Aorta (tissue), 5 donors: Measurements from ENCODE around the gene PURB. TPM values are rescaled to one million over a fixed set of nuclear protein-coding genes. Genes with fewer than 3 reads are reported as not detected.

Source experiments
- ATAC-seq: fragments of 200-7000 bp; cut with Tn5 transposase; one replicate; pipeline ENCODE4 v1.9.1; 2022; ENCODE audit warnings: moderate library complexity; ENCODE audit not compliant: low FRiP score
- DNase-seq, 2 donors: peaks; one replicate each; pipeline ENCODE4 v3.0.0-alpha.2; 2020
- H3K27ac ChIP-seq, 2 donors: one replicate each; pipeline ENCODE4 v1.5.1; 2013; ENCODE audit warnings: low read length in 2 of 2, mild to moderate bottlenecking in 2 of 2, moderate library complexity in 2 of 2, control low read depth in 1 of 2, inconsistent platforms in 1 of 2, low read depth in 1 of 2
- H3K27me3 ChIP-seq, 2 donors: one replicate each; pipeline ENCODE4 v1.6.1; 2013; ENCODE audit warnings: control low read depth in 1 of 2, low read length in 1 of 2, mild to moderate bottlenecking in 1 of 2, moderate library complexity in 1 of 2; ENCODE audit not compliant: insufficient read depth in 2 of 2, control insufficient read depth in 1 of 2
- H3K36me3 ChIP-seq, 2 donors: one replicate each; pipeline ENCODE4 v1.6.1; 2013; ENCODE audit warnings: control low read depth in 1 of 2, low read length in 1 of 2, mild to moderate bottlenecking in 1 of 2; ENCODE audit not compliant: insufficient read depth in 2 of 2, control insufficient read depth in 1 of 2
- H3K4me1 ChIP-seq, 2 donors: one replicate each; pipeline ENCODE4 v1.6.1; 2013; ENCODE audit warnings: low read length in 2 of 2, control low read depth in 1 of 2, mild to moderate bottlenecking in 1 of 2, moderate library complexity in 1 of 2; ENCODE audit not compliant: insufficient read depth in 2 of 2, control insufficient read depth in 1 of 2
- H3K4me3 ChIP-seq, 2 donors: one replicate each; pipeline ENCODE4 v1.5.1; 2013; ENCODE audit warnings: low read length in 2 of 2, control low read depth in 1 of 2, mild to moderate bottlenecking in 1 of 2
- H3K9me3 ChIP-seq: one replicate; pipeline ENCODE4 v1.6.1; 2013; ENCODE audit warnings: mild to moderate bottlenecking, low read length; ENCODE audit not compliant: control insufficient read depth
- WGBS, 2 donors: extraction: QIAGEN DNeasy Blood & Tissue Kit; methylation state at CpG; one replicate each; pipeline ENCODE4 v1.1.7; 2013; 5-methylcytosine and 5-hydroxymethylcytosine counted together
- intact Hi-C, 2 donors: fragments of 100-400 bp; cut with DNase I; formaldehyde crosslinking; loops; one replicate each; pipeline versions ENCODE4 v1.14.2 to v1.15.0; 2022
- polyA plus RNA-seq, 2 donors: library from polyadenylated mRNA; stranded (reverse); fragments of 200-250 nt; gene quantifications; one replicate each; pipeline ENCODE4 v1.2.3, GENCODE V29; 2013
- total RNA-seq, 2 donors: library from RNA; stranded (reverse); fragmentation: NEBNext Ultra II Directional; extraction: Animal tissue kit (Norgen Biotek cat#: 25700); gene quantifications; one replicate each; pipeline ENCODE4 v1.2.1, GENCODE V29; 2021
- donor health status: healthy with polysubstance abuse.
- donor health status: Bipolar disorder and iron deficiency.
- donor health status: DM: no; HTN: no; CAD: no.
- donor health status: DM: no; HTN: no; CAD: no.
- donor health status: DM: yes; HTN: yes; CAD: no.

The PURB gene
- total and polyA plus RNA-seq, 4 donors, result 7.9 to 33.9 (median 17.6) TPM

GRCh38 chr7:44898039-44898438, 12.7 kb upstream of the PURB start:
- H3K27me3 ChIP-seq, result no peaks in the 10 kb centered on the region
- H3K27ac ChIP-seq, result no peak overlapping the region
- intact Hi-C loops, result no loop called here
- no peak overlapping the region for H3K4me3 ChIP-seq
- no peak for ATAC-seq
- no peaks in the 10 kb centered on the region for H3K36me3 ChIP-seq
- DNase-seq, result no peak
- H3K4me1 ChIP-seq, result no peaks in the 10 kb centered on the region
- no peaks in the 10 kb centered on the region for H3K9me3 ChIP-seq
- 98 to 99% methylated on average over 4 of the region's 4 CpGs for WGBS, 2 donors

- Histone ChIP-seq H3K9me3 (no peaks in the 10 kb centered on the region), H3K36me3 (no peaks in the 10 kb centered on the region), H3K4me3 (no peak overlapping the region), H3K27ac (no peak overlapping the region), H3K4me1 (no peaks in the 10 kb centered on the region), H3K27me3 (no peaks in the 10 kb centered on the region)
- intact Hi-C loops, result no loop called here
- no peak for DNase-seq
- no peak for ATAC-seq
- 86 to 89% methylated on average over 1 of the region's 1 CpG for WGBS, 2 donors
Observed at GRCh38 chr7:44897309-44897708, 12.0 kb upstream of the PURB start.

GRCh38 chr7:44894888-44895580, 9.7 kb upstream of the PURB start:
- Histone ChIP-seq H3K9me3 (no peaks in the 10 kb centered on the region), H3K27me3 (no peaks in the 10 kb centered on the region), H3K27ac (no peak overlapping the region), H3K4me1 (no peaks in the 10 kb centered on the region), H3K36me3 (no peaks in the 10 kb centered on the region), H3K4me3 (no peak overlapping the region)
- 74 to 78% methylated on average over 4 of the region's 4 CpGs for WGBS, 2 donors
- ATAC-seq, result no peak
- DNase-seq, result no peak
- intact Hi-C loops, result no loop called here

- Histone ChIP-seq H3K27ac (no peak overlapping the region), H3K36me3 (no peaks in the 10 kb centered on the region), H3K27me3 (no peaks in the 10 kb centered on the region), H3K4me3 (no peak overlapping the region), H3K4me1 (no peaks in the 10 kb centered on the region), H3K9me3 (no peaks in the 10 kb centered on the region)
- intact Hi-C loops, result no loop called here
- ATAC-seq (no peak), DNase-seq (no peak)
- WGBS, 2 donors, result 80 to 81% methylated on average over 8 of the region's 8 CpGs
Observed at GRCh38 chr7:44893710-44894234, 8.4 kb upstream of the PURB start.

- Histone ChIP-seq H3K27me3 (no peaks in the 10 kb centered on the region), H3K9me3 (no peaks in the 10 kb centered on the region), H3K27ac (no peak overlapping the region), H3K4me3 (no peak overlapping the region), H3K4me1 (no peaks in the 10 kb centered on the region), H3K36me3 (no peaks in the 10 kb centered on the region)
- 90 to 94% methylated on average over 1 of the region's 1 CpG for WGBS, 2 donors
- DNase-seq (no peak), ATAC-seq (no peak)
- intact Hi-C loops, result no loop called here
Observed at GRCh38 chr7:44891791-44892190, 6.5 kb upstream of the PURB start.

- no peak for DNase-seq
- H3K36me3 ChIP-seq, result no peaks in the 10 kb centered on the region
- H3K9me3 ChIP-seq, result no peaks in the 10 kb centered on the region
- H3K4me1 ChIP-seq, result no peaks in the 10 kb centered on the region
- intact Hi-C loops, result no loop called here
- no peak overlapping the region for H3K27ac ChIP-seq
- no peak for ATAC-seq
- no peaks in the 10 kb centered on the region for H3K27me3 ChIP-seq
- WGBS, 2 donors, result 41 to 57% methylated on average over 2 of the region's 2 CpGs
- no peak overlapping the region for H3K4me3 ChIP-seq
Observed at GRCh38 chr7:44891372-44891771, 6.0 kb upstream of the PURB start.

DNA sequence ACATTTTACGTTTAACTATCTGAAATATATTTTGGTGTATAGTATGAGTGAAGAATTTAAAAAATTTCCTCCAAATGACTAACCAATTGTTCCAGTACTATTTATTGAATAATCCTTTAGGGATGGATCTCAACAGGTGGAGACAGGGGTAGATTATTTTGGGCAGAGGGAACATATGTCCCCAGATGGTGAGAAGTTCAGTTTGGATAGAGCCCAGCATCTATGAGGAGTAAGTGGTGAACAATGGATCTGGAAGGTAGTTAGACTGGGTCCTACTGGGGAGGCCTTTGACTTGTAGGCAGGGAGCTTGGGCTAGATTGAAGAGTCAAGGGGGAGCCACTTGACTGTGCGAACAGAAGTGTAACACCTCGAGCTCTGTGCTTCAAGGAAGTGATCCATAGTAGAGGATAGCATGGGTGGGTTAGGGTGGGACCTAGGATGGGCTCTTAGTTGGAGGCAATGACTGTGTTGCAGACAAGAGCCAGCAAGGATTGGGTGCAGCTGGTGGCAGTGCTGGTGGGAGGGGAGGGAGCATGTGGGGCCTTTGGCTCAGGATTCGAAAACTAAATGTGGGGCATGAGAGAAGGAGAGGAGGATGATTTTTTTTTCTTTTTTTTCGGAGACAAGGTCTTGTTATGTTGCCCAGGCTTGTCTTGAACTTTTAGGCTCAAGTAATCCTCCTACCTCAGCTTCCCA, 3.9 kb upstream of the PURB start:
- H3K36me3 ChIP-seq, result no peaks in the 10 kb centered on the region
- H3K4me3 ChIP-seq, result no peak overlapping the region
- no peak overlapping the region for H3K27ac ChIP-seq
- H3K4me1 ChIP-seq, result no peaks in the 10 kb centered on the region
- WGBS, 2 donors, result 83 to 86% methylated on average over 5 of the region's 5 CpGs
- no peaks in the 10 kb centered on the region for H3K27me3 ChIP-seq
- intact Hi-C loops, result loop anchor here (10.0 kb wide), 1 partner anchor 96 kb away; no protein-coding TSS in a partner anchor
- DNase-seq, result no peak
- no peak for ATAC-seq
- no peaks in the 10 kb centered on the region for H3K9me3 ChIP-seq

GRCh38 chr7:44887293-44887692, 2.0 kb upstream of the PURB start:
- WGBS, 2 donors, result 87 to 89% methylated on average over 6 of the region's 6 CpGs
- H3K27me3 ChIP-seq, result no peaks in the 10 kb centered on the region
- no peak overlapping the region for H3K4me3 ChIP-seq
- no peaks in the 10 kb centered on the region for H3K36me3 ChIP-seq
- DNase-seq, result no peak
- ATAC-seq, result no peak
- intact Hi-C loops, result loop anchor here (10.0 kb wide), 1 partner anchor 98 kb away; no protein-coding TSS in a partner anchor
- H3K27ac ChIP-seq, result no peak overlapping the region
- H3K9me3 ChIP-seq, result no peaks in the 10 kb centered on the region
- H3K4me1 ChIP-seq, result peaks cover 2 to 7% of the 10 kb centered on the region in 2 donors
